SH-SY5Y (cell line): ENCODE results near the gene PPP2R5A.

ENCODE experiments used
- GATA2 ChIP-seq: IDR thresholded peaks from 2 replicates; pipeline ENCODE4 v1.6.1; 2011; ENCODE audit warnings: mild to moderate bottlenecking, low read depth, low read length
- GATA3 ChIP-seq: IDR thresholded peaks from 2 replicates; pipeline ENCODE4 v1.6.1; 2011; ENCODE audit warnings: low read depth, mild to moderate bottlenecking, low read length, moderate library complexity

- TF ChIP-seq GATA3 (no peak), GATA2 (no peak)
Observed at GRCh38 chr1:212292250-212293105, 7.3 kb downstream of the PPP2R5A start.
